H1 (cell line): ENCODE measurements around the gene GLRX3. TPM values are rescaled to one million over a fixed set of nuclear protein-coding genes. Genes with fewer than 3 reads are reported as not detected.

ENCODE experiments used
- BACH1 ChIP-seq: IDR thresholded peaks from 2 replicates; pipeline ENCODE4 v1.6.1; 2012; ENCODE audit warnings: low read length, improper control_type of control experiment
- CBX5 ChIP-seq: fragments of 300-800, 300-1000 bp; sonication (generic); IDR thresholded peaks from 2 replicates; pipeline ENCODE4 v1.7.1; 2016; ENCODE audit warnings: antibody characterized with exemption, low read length, low read depth
- CREB1 ChIP-seq: IDR thresholded peaks from 2 replicates; pipeline ENCODE4 v1.6.1; 2012; ENCODE audit warnings: inconsistent platforms
- CTBP2 ChIP-seq: IDR thresholded peaks from 2 replicates; pipeline ENCODE4 v1.7.0; 2011; ENCODE audit warnings: borderline replicate concordance, mild to moderate bottlenecking, moderate library complexity, mixed read lengths, low read length; ENCODE audit not compliant: insufficient read depth, insufficient read length
- KDM1A ChIP-seq: fragments of 200-600, 300-600 bp; sonication (generic); IDR thresholded peaks from 2 replicates; pipeline ENCODE4 v1.7.1; 2016; ENCODE audit warnings: mild to moderate bottlenecking, low read length, borderline replicate concordance
- KDM5A ChIP-seq: fragments of 200-600 bp; IDR thresholded peaks from 2 replicates; pipeline ENCODE4 v1.7.1; 2012; ENCODE audit warnings: mild to moderate bottlenecking, low read length, inconsistent platforms, mixed read lengths
- MAX ChIP-seq: IDR thresholded peaks from 2 replicates; pipeline ENCODE4 v1.6.1; 2012; ENCODE audit warnings: inconsistent platforms
- PHF8 ChIP-seq: fragments of 200-600 bp; sonication (generic); conservative IDR thresholded peaks from 2 replicates; pipeline ENCODE4 v1.7.1; 2012; ENCODE audit warnings: low read depth, mild to moderate bottlenecking, inconsistent platforms, low read length, moderate library complexity
- POLR2A ChIP-seq, 2 experiments: IDR thresholded peaks; 1 replicate in 1 of 2; 2 replicates in 1 of 2; pipeline ENCODE4 v1.6.1; 2011; ENCODE audit warnings: low read depth in 2 of 2, low read length in 2 of 2, mild to moderate bottlenecking in 2 of 2; ENCODE audit errors: control extremely low read depth in 1 of 2
- SIRT6 ChIP-seq: IDR thresholded peaks from one replicate; pipeline ENCODE4 v1.7.1; 2012; ENCODE audit warnings: low read length, inconsistent platforms
- SP1 ChIP-seq: IDR thresholded peaks from 2 replicates; pipeline ENCODE4 v1.6.1; 2011; ENCODE audit warnings: low read depth, low read length
- SRF ChIP-seq: IDR thresholded peaks from 2 replicates; pipeline ENCODE4 v1.6.1; 2011; ENCODE audit warnings: mild to moderate bottlenecking, low read depth, low read length, moderate library complexity
- TAF7 ChIP-seq: optimal IDR thresholded peaks from 2 replicates; pipeline ENCODE3; 2011; ENCODE audit warnings: low read depth, mild to moderate bottlenecking, inconsistent platforms, low read length, moderate library complexity, borderline replicate concordance
- TBP ChIP-seq: IDR thresholded peaks from 2 replicates; pipeline ENCODE4 v1.6.1; 2011; ENCODE audit warnings: low read depth, low read length, improper control_type of control experiment
- TCF12 ChIP-seq: IDR thresholded peaks from 2 replicates; pipeline ENCODE4 v1.6.1; 2011; ENCODE audit warnings: low read depth, mild to moderate bottlenecking, low read length
- TEAD4 ChIP-seq: IDR thresholded peaks from 2 replicates; pipeline ENCODE4 v1.6.1; 2012; ENCODE audit warnings: low read depth, low read length, inconsistent platforms, mixed read lengths
- YY1 ChIP-seq: IDR thresholded peaks from 2 replicates; pipeline ENCODE4 v1.6.1; 2011; ENCODE audit warnings: low read depth, mild to moderate bottlenecking, low read length
- ZNF274 ChIP-seq: IDR thresholded peaks from 2 replicates; pipeline ENCODE4 v1.7.0; 2012; ENCODE audit warnings: low read length, borderline replicate concordance; ENCODE audit errors: extremely low read depth
- polyA plus RNA-seq, 7 experiments: library from polyadenylated mRNA; depleted of rRNA in 3 of 7; stranded (reverse) in 5 of 7; unstranded in 2 of 7; fragments of >200 nt in 5 of 7; fragments of 200-250 nt in 2 of 7; gene quantifications; 1 replicate in 5 of 7; 2 replicates in 1 of 7; 4 replicates in 1 of 7; pipeline versions ENCODE4 v1.2.1 to v1.2.3, GENCODE V29; 2011 to 2013; ENCODE audit warnings: missing spikeins in 2 of 7, mixed read lengths in 2 of 7
- total RNA-seq: library from RNA; stranded (reverse); fragmentation: NEBNext Ultra II Directional; extraction: Animal tissue kit (Norgen Biotek cat#: 25700); gene quantifications from 2 replicates; pipeline ENCODE4 v1.2.1, GENCODE V29; 2021
- TF ChIP-seq, protein P1 (sequence below): IDR thresholded peaks from 2 replicates; pipeline ENCODE4 v1.6.1; 2012; ENCODE audit warnings: inconsistent platforms
- TF ChIP-seq, protein P2 (sequence below): IDR thresholded peaks from 2 replicates; pipeline ENCODE4 v1.6.1; 2011; ENCODE audit warnings: low read length, improper control_type of control experiment

Gene GLRX3
- total and polyA plus RNA-seq, 2 of the 8 experiments (the other 6 are each of a cell fraction or from before 2014, with no cell fraction given), result 59.9 to 157 TPM

GRCh38 chr10:130190055-130190736 is 54.0 kb downstream of the GLRX3 start (continued):
- TF ChIP-seq, protein P1, sequence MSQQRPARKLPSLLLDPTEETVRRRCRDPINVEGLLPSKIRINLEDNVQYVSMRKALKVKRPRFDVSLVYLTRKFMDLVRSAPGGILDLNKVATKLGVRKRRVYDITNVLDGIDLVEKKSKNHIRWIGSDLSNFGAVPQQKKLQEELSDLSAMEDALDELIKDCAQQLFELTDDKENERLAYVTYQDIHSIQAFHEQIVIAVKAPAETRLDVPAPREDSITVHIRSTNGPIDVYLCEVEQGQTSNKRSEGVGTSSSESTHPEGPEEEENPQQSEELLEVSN, result peak; percentile 88
- TF ChIP-seq TCF12 (0 out of 2 replicates have a peak, but pooled peaks have one; percentile 18), CBX5 (no peak), KDM1A (peak; percentile 37; the same call in 1 of the 2 replicates), TBP (peak; percentile 26; the same call in 1 of the 2 replicates), SIRT6 (no peak), MAX (peak; percentile 94), SP1 (no peak), ZNF274 (no peak), CREB1 (0 out of 2 replicates have a peak, but pooled peaks have one; percentile 48), POLR2A (IDR thresholded peaks at IDR 0.05; ENCODE audit: control extremely low read depth in 1 of 2, low read depth in 2 of 2, low read length in 2 of 2) (peak in 1 of 2 experiments; percentile 8; a peak in 1 of 3 replicates), TEAD4 (no peak; the same call in 1 of the 2 replicates), TAF7 (peak; percentile 77), PHF8 (no peak; the same call in 1 of the 2 replicates), BACH1 (no peak), KDM5A (no peak), CTBP2 (no peak), YY1 (peak; percentile 63; the same call in 1 of the 2 replicates), SRF (0 out of 2 replicates have a peak, but pooled peaks have one; percentile 6)
- TF ChIP-seq, protein P2, sequence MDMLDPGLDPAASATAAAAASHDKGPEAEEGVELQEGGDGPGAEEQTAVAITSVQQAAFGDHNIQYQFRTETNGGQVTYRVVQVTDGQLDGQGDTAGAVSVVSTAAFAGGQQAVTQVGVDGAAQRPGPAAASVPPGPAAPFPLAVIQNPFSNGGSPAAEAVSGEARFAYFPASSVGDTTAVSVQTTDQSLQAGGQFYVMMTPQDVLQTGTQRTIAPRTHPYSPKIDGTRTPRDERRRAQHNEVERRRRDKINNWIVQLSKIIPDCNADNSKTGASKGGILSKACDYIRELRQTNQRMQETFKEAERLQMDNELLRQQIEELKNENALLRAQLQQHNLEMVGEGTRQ, result peak; percentile 18; the same call in 1 of the 2 replicates
